Islet precursor cell (in vitro differentiated cells): ENCODE measurements around the gene RPTOR.

ENCODE experiments used
- DNase-seq: peaks from one replicate; pipeline ENCODE4 v3.0.0-alpha.2; 2018

The RPTOR gene

GRCh38 chr17:80593181-80593580 is 48.5 kb downstream of the RPTOR start:
- DNase-seq = peak; percentile 48

GRCh38 chr17:80594431-80595269 is 50.0 kb downstream of the RPTOR start:
- no peak for DNase-seq

- peak; percentile 54 for DNase-seq
These were observed 52.3 kb downstream of the RPTOR start for GRCh38 chr17:80596760-80597608.

- no peak for DNase-seq
These were observed 54.3 kb downstream of the RPTOR start for GRCh38 chr17:80598813-80599545.

- peak; percentile 69 for DNase-seq
These were observed 55.1 kb downstream of the RPTOR start for GRCh38 chr17:80599546-80600305.

GRCh38 chr17:80601146-80601545 is 56.5 kb downstream of the RPTOR start:
- DNase-seq = peak; percentile 45

- peak; percentile 24 for DNase-seq
These were observed 58.8 kb downstream of the RPTOR start for GRCh38 chr17:80603396-80603795.

- no peak for DNase-seq
These were observed 59.5 kb downstream of the RPTOR start for GRCh38 chr17:80604009-80604669.

GRCh38 chr17:80604670-80605010 is 60.0 kb downstream of the RPTOR start:
- DNase-seq = no peak

- DNase-seq = no peak
These were observed 60.9 kb downstream of the RPTOR start for GRCh38 chr17:80605326-80606066.

- DNase-seq = no peak
These were observed 63.7 kb downstream of the RPTOR start for GRCh38 chr17:80608326-80608725.

- no peak for DNase-seq
These were observed 65.1 kb downstream of the RPTOR start for GRCh38 chr17:80609757-80610156.

GRCh38 chr17:80611816-80612215 is 67.2 kb downstream of the RPTOR start:
- peak; percentile 2 for DNase-seq

GRCh38 chr17:80612997-80613731 is 68.5 kb downstream of the RPTOR start:
- peak; percentile 49 for DNase-seq

- DNase-seq = no peak
These were observed 69.1 kb downstream of the RPTOR start for GRCh38 chr17:80613732-80614071.

- DNase-seq = no peak
These were observed 69.9 kb downstream of the RPTOR start for GRCh38 chr17:80614332-80615047.

- DNase-seq = no peak
These were observed 70.7 kb downstream of the RPTOR start for GRCh38 chr17:80615376-80615775.

- no peak for DNase-seq
These were observed 72.1 kb downstream of the RPTOR start for GRCh38 chr17:80616705-80617104.

GRCh38 chr17:80618304-80618703 is 73.7 kb downstream of the RPTOR start:
- DNase-seq = no peak
